Transverse colon (tissue), 4 donors: Measurements from ENCODE around the gene CTU1. TPM values are rescaled to one million over a fixed set of nuclear protein-coding genes. Genes with fewer than 3 reads are reported as not detected.

Source experiments
- DNase-seq: peaks from one replicate; pipeline ENCODE4 v3.0.0-alpha.2; 2019
- H3K27ac ChIP-seq, 4 donors: fragments of 200-600 bp; sonication (generic); 2 replicates each; pipeline ENCODE4 v1.5.1; 2016 to 2018; ENCODE audit warnings: inconsistent platforms in 4 of 4
- H3K27me3 ChIP-seq: fragments of 200-600 bp; sonication (generic); 2 replicates; pipeline ENCODE4 v1.5.1; 2017; ENCODE audit warnings: inconsistent platforms
- H3K36me3 ChIP-seq, 4 donors: fragments of 200-600 bp; sonication (generic); 2 replicates each; pipeline ENCODE4 v1.5.1; 2017 to 2019; ENCODE audit warnings: inconsistent platforms in 4 of 4
- H3K4me1 ChIP-seq, 4 donors: fragments of 200-600 bp; sonication (generic); 2 replicates each; pipeline ENCODE4 v1.5.1; 2017 to 2020; ENCODE audit warnings: inconsistent platforms in 4 of 4
- H3K4me3 ChIP-seq, 4 donors: fragments of 200-600 bp; sonication (generic); 1 replicate in 1 of 4; 2 replicates in 3 of 4; pipeline versions ENCODE4 v1.5.1 to v1.6.1; 2017 to 2019; ENCODE audit warnings: inconsistent platforms in 4 of 4
- H3K9me3 ChIP-seq, 2 donors: fragments of 200-600 bp; sonication (generic); 2 replicates each; pipeline ENCODE4 v1.5.1; 2017 to 2019; ENCODE audit warnings: inconsistent platforms in 2 of 2
- EP300 ChIP-seq: sonication (generic); formaldehyde crosslinking; IDR thresholded peaks from one replicate; pipeline ENCODE4 v1.6.1; 2017; ENCODE audit warnings: antibody characterized with exemption, low read depth
- POLR2A ChIP-seq: fragments of 450-650 bp; IDR thresholded peaks from one replicate; pipeline ENCODE4 v1.6.1; 2016; ENCODE audit warnings: antibody characterized with exemption, mild to moderate bottlenecking, moderate library complexity
- POLR2AphosphoS5 ChIP-seq, 3 donors: sonication (generic); formaldehyde crosslinking; IDR thresholded peaks; one replicate each; pipeline ENCODE4 v1.6.1; 2016; ENCODE audit warnings: antibody characterized with exemption in 3 of 3
- WGBS, 2 donors: methylation state at CpG; one replicate each; pipeline ENCODE4 v1.1.5; 2018; ENCODE audit warnings: low coverage in 1 of 2; 5-methylcytosine and 5-hydroxymethylcytosine counted together
- in situ Hi-C, 4 donors: fragments of 200-750 bp; cut with MboI; loops; one replicate each; pipeline versions ENCODE4 v1.15.0 to v1.15.1; 2017; ENCODE audit warnings: low sequenced_read_pairs in 3 of 4, low pct_ligation_motif_present in 1 of 4, low pct_unique_long_range_greater_than_20kb in 1 of 4
- intact Hi-C: fragments of 100-400 bp; cut with DNase I; formaldehyde crosslinking; loops from one replicate; pipeline ENCODE4 v1.15.1; 2023; ENCODE audit warnings: low total_unique reads
- total RNA-seq, 4 donors: library from RNA; depleted of rRNA; stranded (reverse); fragments of >200 nt; gene quantifications; one replicate each; pipeline ENCODE4 v1.1.0, GENCODE V29; 2016
- TF ChIP-seq, protein P1 (sequence below), 5 experiments: fragments of 200-600 bp in 3 of 5; fragments of 450-650 bp in 2 of 5; sonication (generic) in 3 of 5; IDR thresholded peaks; 1 replicate in 2 of 5; 2 replicates in 3 of 5; pipeline ENCODE4 v1.5.1; 2016 to 2017; ENCODE audit warnings: antibody characterized with exemption in 5 of 5, inconsistent platforms in 3 of 5, mild to moderate bottlenecking in 2 of 5, moderate library complexity in 1 of 5

Gene CTU1
- total RNA-seq, 4 donors from 2014 or later: 3.4 to 35.4 (median 7.3) TPM

DNA sequence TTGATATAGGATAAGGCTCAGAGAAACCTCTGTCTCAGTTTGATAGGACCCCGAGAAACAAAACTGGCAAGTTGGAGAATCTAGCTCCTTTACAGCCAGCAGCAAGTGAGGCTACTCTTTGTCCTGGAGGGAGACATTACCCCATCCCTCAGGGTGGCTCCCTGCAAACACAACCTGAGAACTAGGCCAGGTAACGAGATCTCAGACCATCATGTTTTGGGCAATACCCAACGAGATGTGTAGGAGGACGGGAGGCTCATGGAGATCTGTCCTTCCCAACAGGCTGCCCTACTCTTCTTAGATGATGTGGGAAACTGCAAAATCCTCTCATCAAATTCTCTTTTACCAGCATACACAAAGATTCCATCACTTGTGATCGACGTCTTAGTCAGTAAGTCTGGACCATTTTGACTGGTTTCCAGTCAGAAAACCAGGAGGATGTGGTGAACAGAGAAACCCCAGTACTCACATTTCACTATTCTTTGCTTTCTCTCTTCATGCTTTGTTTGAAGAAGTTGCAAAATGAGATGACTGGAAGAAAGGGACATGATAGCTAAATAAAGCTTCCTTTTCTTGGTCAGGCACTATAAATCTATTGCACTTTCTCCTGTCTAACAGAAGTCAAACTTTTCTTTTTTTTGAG, 6.0 kb upstream of the CTU1 start:
- intact Hi-C loops: no loop called here
- 58 to 81% methylated on average over 2 to 6 of the region's 6 CpGs for WGBS, 2 donors
- H3K27ac ChIP-seq: no peak overlapping the region

DNA sequence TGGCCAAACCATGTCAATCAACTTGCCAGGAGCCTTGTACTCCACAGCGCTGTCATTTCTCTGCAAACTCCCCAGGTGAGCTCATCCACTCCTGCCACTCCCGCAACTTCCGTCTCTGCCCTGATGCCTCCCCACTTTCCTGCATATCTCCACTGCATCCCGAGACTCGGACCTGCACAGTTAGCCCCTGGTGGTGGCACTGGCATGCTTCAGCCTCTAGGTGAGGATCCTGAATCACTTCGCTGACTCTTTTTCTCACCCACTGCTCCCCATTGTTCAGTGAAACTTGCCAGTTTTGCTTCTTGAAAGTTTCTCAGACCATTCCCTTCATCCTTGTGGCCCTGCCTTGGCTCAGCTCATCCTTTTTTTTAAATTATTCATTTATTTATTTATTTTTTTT, 3.4 kb upstream of the CTU1 start:
- intact Hi-C loops (no loop called here), in situ Hi-C loops (no loop called here)
- peaks cover 9% of the 10 kb centered on the region for H3K27me3 ChIP-seq
- no peak for DNase-seq
- WGBS, 2 donors: 0 to 33% methylated on average over 1 to 6 of the region's 6 CpGs
- H3K27ac ChIP-seq: no peak overlapping the region
- H3K4me1 ChIP-seq: peaks cover 10 to 17% (median 16%) of the 10 kb centered on the region in 4 donors
- TF ChIP-seq, protein P1, sequence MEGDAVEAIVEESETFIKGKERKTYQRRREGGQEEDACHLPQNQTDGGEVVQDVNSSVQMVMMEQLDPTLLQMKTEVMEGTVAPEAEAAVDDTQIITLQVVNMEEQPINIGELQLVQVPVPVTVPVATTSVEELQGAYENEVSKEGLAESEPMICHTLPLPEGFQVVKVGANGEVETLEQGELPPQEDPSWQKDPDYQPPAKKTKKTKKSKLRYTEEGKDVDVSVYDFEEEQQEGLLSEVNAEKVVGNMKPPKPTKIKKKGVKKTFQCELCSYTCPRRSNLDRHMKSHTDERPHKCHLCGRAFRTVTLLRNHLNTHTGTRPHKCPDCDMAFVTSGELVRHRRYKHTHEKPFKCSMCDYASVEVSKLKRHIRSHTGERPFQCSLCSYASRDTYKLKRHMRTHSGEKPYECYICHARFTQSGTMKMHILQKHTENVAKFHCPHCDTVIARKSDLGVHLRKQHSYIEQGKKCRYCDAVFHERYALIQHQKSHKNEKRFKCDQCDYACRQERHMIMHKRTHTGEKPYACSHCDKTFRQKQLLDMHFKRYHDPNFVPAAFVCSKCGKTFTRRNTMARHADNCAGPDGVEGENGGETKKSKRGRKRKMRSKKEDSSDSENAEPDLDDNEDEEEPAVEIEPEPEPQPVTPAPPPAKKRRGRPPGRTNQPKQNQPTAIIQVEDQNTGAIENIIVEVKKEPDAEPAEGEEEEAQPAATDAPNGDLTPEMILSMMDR (IDR thresholded peaks at IDR 0.05): peak in 1 of 5 experiments; percentile 3
- no peak for TF ChIP-seq POLR2AphosphoS5 (IDR thresholded peaks at IDR 0.05)
- H3K36me3 ChIP-seq: no peaks in the 10 kb centered on the region
- H3K9me3 ChIP-seq: no peaks in the 10 kb centered on the region
- no peak overlapping the region for H3K4me3 ChIP-seq

More for the DNA sequence above, 6.0 kb upstream of the CTU1 start:
- in situ Hi-C loops: no loop called here
- no peaks in the 10 kb centered on the region for H3K36me3 ChIP-seq
- no peaks in the 10 kb centered on the region for H3K4me1 ChIP-seq
- H3K4me3 ChIP-seq: no peak overlapping the region
- H3K27me3 ChIP-seq: peaks cover 9% of the 10 kb centered on the region
- DNase-seq: no peak
- TF ChIP-seq POLR2A (no peak), EP300 (no peak)
- TF ChIP-seq, protein P1 (IDR thresholded peaks at IDR 0.05): no peak
- H3K9me3 ChIP-seq: no peaks in the 10 kb centered on the region

DNA sequence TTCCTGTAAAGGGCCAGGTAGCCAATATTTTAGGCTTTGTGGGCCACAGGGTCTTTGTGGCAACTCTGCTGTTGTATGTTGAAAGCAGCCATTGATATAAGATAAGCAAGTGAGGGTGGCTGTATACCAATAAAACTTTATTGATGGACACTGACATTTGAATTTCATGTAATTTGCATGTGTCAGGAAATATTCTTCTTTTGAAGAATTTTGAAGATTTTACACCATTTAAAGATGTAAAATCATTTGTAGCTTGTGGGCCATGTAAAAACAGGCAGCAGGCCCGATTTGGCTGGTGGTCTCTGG, 2.4 kb upstream of the CTU1 start:
- DNase-seq: no peak
- intact Hi-C loops: no loop called here
- Histone ChIP-seq H3K36me3 (no peaks in the 10 kb centered on the region), H3K9me3 (no peaks in the 10 kb centered on the region), H3K4me1 (peaks cover 10 to 17% (median 16%) of the 10 kb centered on the region in 4 donors), H3K27ac (no peak overlapping the region), H3K4me3 (no peak overlapping the region), H3K27me3 (peaks cover 9% of the 10 kb centered on the region)
- TF ChIP-seq POLR2AphosphoS5 (IDR thresholded peaks at IDR 0.05): no peak
- TF ChIP-seq POLR2A: no peak
- TF ChIP-seq, protein P1 (IDR thresholded peaks at IDR 0.05): no peak
- TF ChIP-seq EP300: no peak
- in situ Hi-C loops: no loop called here
- 56 to 67% methylated on average over 1 of the region's 1 CpG for WGBS, 2 donors

DNA sequence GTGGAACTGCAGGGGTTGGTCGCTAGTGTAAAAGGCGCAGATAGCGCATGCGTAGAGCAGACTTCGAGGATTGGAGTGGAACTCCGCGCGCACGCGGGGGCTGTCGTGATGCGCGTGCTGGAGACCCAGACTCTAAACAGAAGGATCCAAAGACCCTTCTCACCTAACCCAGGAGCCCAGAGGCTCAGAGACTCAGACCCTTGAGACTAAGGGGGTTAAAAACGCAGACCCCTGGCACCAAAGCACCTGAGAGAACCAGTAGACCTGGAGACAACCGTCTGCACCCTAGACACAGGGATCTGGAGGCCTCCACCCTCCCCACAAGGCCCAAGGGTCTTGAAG, 567 bp upstream of the CTU1 start:
- H3K9me3 ChIP-seq: no peaks in the 10 kb centered on the region
- peak overlapping the region; percentile 52 to 81 (median 73) for H3K27ac ChIP-seq
- H3K27me3 ChIP-seq: peaks cover 7% of the 10 kb centered on the region
- peak overlapping the region; percentile 32 to 88 (median 60) for H3K4me3 ChIP-seq
- no peak for DNase-seq
- in situ Hi-C loops (no loop called here), intact Hi-C loops (loop anchor here (10.0 kb wide), 1 partner anchor 486 kb away; no protein-coding TSS in a partner anchor)
- 5% methylated on average over 15 of the region's 15 CpGs; no CpG with 5 or more reads in 1 of the 2 donors for WGBS, 2 donors
- TF ChIP-seq, protein P1 (IDR thresholded peaks at IDR 0.05): peak in 1 of 5 experiments; percentile 14
- no peak for TF ChIP-seq POLR2AphosphoS5 (IDR thresholded peaks at IDR 0.05)
- TF ChIP-seq POLR2A: no peak
- H3K4me1 ChIP-seq: peaks cover 10 to 17% (median 16%) of the 10 kb centered on the region in 4 donors
- H3K36me3 ChIP-seq: peaks cover 0 to under 1% (median 0%) of the 10 kb centered on the region in 4 donors
